HepG2 (cell line): ENCODE measurements around the gene ETV6. TPM values are rescaled to one million over a fixed set of nuclear protein-coding genes. Genes with fewer than 3 reads are reported as not detected.

Experiments used
- DBP ChIP-seq: sonication (generic); formaldehyde crosslinking; IDR thresholded peaks from 2 replicates; pipeline ENCODE4 v1.4.0; 2020; ENCODE audit warnings: missing genetic modification reagents; ENCODE audit errors: not compliant biosample characterization
- FOXJ3 ChIP-seq: sonication (generic); formaldehyde crosslinking; IDR thresholded peaks from 2 replicates; pipeline ENCODE4 v1.4.0; 2020; ENCODE audit warnings: missing genetic modification reagents, mild to moderate bottlenecking, borderline replicate concordance
- MYC ChIP-seq: sonication (generic); formaldehyde crosslinking; IDR thresholded peaks from 2 replicates; pipeline ENCODE4 v1.9.0; 2021; ENCODE audit warnings: missing genetic modification reagents, borderline replicate concordance
- PCBP1 ChIP-seq: fragments of 200-400 bp; formaldehyde crosslinking; IDR thresholded peaks from 2 replicates; pipeline ENCODE4 v1.6.1; 2017; ENCODE audit warnings: mild to moderate bottlenecking, low read depth, low read length, borderline replicate concordance
- ZNF124 ChIP-seq: sonication (generic); formaldehyde crosslinking; IDR thresholded peaks from 2 replicates; pipeline ENCODE4 v1.4.0; 2020; ENCODE audit warnings: missing genetic modification reagents
- ZNF768 ChIP-seq: sonication (generic); formaldehyde crosslinking; IDR thresholded peaks from 2 replicates; pipeline ENCODE4 v1.4.0; 2020; ENCODE audit warnings: missing genetic modification reagents
- polyA plus RNA-seq, 8 experiments: library from polyadenylated mRNA; depleted of rRNA in 3 of 8; stranded (reverse) in 7 of 8; unstranded in 1 of 8; fragments of >200 nt; fragmentation: Illumina TruSeq in 4 of 8; extraction: Trizol in 4 of 8; gene quantifications; 2 replicates each; pipeline versions ENCODE4 v1.2.1 to v1.2.3, GENCODE V29; 2011 to 2016; ENCODE audit warnings: low read depth in 4 of 8, missing spikeins in 1 of 8, mixed read lengths in 1 of 8; ENCODE audit not compliant: insufficient read depth in 1 of 8
- total RNA-seq, 5 experiments: library from RNA; depleted of rRNA; stranded (reverse); fragments of >200 nt; fragmentation: Illumina TruSeq; extraction: Trizol; gene quantifications; 2 replicates each; pipeline ENCODE4 v1.2.3, GENCODE V29; 2016; ENCODE audit warnings: low read depth in 1 of 5
- TF ChIP-seq, protein P1 (sequence below): sonication (generic); formaldehyde crosslinking; IDR thresholded peaks from 2 replicates; pipeline ENCODE4 v1.4.0; 2020; ENCODE audit warnings: missing genetic modification reagents
- TF ChIP-seq, protein P2 (sequence below), 2 experiments: fragments of 450-650 bp in 1 of 2; sonication (generic) in 1 of 2; formaldehyde crosslinking in 1 of 2; IDR thresholded peaks; 2 replicates each; pipeline versions ENCODE4 v1.6.1 to v1.8.0; 2016 to 2022; ENCODE audit warnings: antibody characterized with exemption in 1 of 2, mild to moderate bottlenecking in 1 of 2, missing genetic modification reagents in 1 of 2
- TF ChIP-seq, protein P3 (sequence below): sonication (generic); formaldehyde crosslinking; IDR thresholded peaks from 2 replicates; pipeline ENCODE4 v1.4.0; 2020; ENCODE audit warnings: mild to moderate bottlenecking, missing genetic modification reagents

Gene ETV6
- total and polyA plus RNA-seq, 2 of the 13 experiments (the other 11 are each of a cell fraction or from before 2014, with no cell fraction given), result 2.2 to 3.0 TPM

DNA sequence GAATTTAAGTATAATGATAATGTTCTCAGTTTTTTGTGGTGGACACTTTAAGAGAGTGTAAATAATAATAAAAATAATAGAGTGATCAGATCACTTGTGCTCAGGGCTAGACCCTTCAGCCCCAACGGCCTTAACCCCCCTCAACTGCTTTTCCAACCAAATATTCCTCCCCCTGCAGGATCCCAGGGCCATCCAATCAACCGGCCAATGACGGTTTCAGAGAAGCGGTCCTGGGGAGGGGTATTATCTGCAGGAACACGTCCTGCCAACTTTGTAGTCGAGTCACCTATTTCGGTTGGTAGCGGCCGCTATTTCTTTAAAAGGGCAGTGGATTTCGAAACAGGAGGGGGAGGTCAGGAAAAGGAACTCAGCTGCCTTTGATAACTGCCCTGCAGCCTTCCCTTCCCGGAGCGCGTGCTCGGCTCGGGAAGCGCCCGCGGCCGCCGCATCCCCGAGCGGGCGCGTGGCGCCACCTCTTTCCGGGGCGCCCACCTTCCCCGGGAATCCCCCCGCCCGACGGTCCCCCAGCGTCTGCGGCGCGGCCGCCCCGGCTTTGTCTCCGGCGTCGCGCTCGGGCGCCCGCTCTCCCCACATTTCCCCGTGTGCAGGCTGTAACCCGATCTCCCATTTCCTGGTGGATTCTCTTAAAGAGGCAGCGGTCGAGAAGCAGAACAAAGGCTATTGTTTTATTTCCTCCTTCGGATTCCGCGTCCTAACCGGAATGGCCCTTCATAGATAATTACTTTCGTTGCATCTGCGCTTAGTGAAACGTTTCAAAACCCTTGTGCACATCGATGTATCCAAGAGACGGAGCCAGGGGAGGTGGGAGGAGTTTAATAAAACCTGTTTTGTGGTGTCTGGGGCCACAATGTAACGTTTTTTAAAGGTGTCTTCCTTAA, 711 bp upstream of the ETV6 start (continued):
- TF ChIP-seq, protein P1, sequence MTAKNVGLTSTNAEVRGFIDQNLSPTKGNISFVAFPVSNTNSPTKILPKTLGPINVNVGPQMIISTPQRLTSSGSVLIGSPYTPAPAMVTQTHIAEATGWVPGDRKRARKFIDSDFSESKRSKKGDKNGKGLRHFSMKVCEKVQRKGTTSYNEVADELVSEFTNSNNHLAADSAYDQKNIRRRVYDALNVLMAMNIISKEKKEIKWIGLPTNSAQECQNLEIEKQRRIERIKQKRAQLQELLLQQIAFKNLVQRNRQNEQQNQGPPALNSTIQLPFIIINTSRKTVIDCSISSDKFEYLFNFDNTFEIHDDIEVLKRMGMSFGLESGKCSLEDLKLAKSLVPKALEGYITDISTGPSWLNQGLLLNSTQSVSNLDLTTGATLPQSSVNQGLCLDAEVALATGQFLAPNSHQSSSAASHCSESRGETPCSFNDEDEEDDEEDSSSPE, result peak; percentile 63; the same call in 1 of the 2 replicates
- no peak for TF ChIP-seq FOXJ3
- TF ChIP-seq ZNF124 (CRISPR knock-in tag), result no peak
- no peak for TF ChIP-seq DBP (CRISPR knock-in tag)
- TF ChIP-seq ZNF768 (CRISPR knock-in tag), result peak; percentile 43; the same call in 1 of the 2 replicates
- TF ChIP-seq, protein P2, sequence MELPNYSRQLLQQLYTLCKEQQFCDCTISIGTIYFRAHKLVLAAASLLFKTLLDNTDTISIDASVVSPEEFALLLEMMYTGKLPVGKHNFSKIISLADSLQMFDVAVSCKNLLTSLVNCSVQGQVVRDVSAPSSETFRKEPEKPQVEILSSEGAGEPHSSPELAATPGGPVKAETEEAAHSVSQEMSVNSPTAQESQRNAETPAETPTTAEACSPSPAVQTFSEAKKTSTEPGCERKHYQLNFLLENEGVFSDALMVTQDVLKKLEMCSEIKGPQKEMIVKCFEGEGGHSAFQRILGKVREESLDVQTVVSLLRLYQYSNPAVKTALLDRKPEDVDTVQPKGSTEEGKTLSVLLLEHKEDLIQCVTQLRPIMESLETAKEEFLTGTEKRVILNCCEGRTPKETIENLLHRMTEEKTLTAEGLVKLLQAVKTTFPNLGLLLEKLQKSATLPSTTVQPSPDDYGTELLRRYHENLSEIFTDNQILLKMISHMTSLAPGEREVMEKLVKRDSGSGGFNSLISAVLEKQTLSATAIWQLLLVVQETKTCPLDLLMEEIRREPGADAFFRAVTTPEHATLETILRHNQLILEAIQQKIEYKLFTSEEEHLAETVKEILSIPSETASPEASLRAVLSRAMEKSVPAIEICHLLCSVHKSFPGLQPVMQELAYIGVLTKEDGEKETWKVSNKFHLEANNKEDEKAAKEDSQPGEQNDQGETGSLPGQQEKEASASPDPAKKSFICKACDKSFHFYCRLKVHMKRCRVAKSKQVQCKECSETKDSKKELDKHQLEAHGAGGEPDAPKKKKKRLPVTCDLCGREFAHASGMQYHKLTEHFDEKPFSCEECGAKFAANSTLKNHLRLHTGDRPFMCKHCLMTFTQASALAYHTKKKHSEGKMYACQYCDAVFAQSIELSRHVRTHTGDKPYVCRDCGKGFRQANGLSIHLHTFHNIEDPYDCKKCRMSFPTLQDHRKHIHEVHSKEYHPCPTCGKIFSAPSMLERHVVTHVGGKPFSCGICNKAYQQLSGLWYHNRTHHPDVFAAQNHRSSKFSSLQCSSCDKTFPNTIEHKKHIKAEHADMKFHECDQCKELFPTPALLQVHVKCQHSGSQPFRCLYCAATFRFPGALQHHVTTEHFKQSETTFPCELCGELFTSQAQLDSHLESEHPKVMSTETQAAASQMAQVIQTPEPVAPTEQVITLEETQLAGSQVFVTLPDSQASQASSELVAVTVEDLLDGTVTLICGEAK (IDR thresholded peaks at IDR 0.05), result no peak
- TF ChIP-seq, protein P2 (CRISPR knock-in tag; IDR thresholded peaks at IDR 0.05), result no peak
- TF ChIP-seq MYC (CRISPR knock-in tag), result peak; percentile 78; the same call in 1 of the 2 replicates
- TF ChIP-seq, protein P3, sequence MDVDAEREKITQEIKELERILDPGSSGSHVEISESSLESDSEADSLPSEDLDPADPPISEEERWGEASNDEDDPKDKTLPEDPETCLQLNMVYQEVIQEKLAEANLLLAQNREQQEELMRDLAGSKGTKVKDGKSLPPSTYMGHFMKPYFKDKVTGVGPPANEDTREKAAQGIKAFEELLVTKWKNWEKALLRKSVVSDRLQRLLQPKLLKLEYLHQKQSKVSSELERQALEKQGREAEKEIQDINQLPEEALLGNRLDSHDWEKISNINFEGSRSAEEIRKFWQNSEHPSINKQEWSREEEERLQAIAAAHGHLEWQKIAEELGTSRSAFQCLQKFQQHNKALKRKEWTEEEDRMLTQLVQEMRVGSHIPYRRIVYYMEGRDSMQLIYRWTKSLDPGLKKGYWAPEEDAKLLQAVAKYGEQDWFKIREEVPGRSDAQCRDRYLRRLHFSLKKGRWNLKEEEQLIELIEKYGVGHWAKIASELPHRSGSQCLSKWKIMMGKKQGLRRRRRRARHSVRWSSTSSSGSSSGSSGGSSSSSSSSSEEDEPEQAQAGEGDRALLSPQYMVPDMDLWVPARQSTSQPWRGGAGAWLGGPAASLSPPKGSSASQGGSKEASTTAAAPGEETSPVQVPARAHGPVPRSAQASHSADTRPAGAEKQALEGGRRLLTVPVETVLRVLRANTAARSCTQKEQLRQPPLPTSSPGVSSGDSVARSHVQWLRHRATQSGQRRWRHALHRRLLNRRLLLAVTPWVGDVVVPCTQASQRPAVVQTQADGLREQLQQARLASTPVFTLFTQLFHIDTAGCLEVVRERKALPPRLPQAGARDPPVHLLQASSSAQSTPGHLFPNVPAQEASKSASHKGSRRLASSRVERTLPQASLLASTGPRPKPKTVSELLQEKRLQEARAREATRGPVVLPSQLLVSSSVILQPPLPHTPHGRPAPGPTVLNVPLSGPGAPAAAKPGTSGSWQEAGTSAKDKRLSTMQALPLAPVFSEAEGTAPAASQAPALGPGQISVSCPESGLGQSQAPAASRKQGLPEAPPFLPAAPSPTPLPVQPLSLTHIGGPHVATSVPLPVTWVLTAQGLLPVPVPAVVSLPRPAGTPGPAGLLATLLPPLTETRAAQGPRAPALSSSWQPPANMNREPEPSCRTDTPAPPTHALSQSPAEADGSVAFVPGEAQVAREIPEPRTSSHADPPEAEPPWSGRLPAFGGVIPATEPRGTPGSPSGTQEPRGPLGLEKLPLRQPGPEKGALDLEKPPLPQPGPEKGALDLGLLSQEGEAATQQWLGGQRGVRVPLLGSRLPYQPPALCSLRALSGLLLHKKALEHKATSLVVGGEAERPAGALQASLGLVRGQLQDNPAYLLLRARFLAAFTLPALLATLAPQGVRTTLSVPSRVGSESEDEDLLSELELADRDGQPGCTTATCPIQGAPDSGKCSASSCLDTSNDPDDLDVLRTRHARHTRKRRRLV (CRISPR knock-in tag), result no peak
- no peak for TF ChIP-seq PCBP1
